GM21423 (cell line): Measurements from ENCODE around the gene NRXN3.

Experiments used
- ATAC-seq: cut with Tn5 transposase; IDR thresholded peaks from one replicate; pipeline ENCODE4 v1.9.1; 2021; ENCODE audit warnings: mild to moderate bottlenecking, moderate library complexity; ENCODE audit not compliant: unreplicated experiment

The NRXN3 gene

DNA sequence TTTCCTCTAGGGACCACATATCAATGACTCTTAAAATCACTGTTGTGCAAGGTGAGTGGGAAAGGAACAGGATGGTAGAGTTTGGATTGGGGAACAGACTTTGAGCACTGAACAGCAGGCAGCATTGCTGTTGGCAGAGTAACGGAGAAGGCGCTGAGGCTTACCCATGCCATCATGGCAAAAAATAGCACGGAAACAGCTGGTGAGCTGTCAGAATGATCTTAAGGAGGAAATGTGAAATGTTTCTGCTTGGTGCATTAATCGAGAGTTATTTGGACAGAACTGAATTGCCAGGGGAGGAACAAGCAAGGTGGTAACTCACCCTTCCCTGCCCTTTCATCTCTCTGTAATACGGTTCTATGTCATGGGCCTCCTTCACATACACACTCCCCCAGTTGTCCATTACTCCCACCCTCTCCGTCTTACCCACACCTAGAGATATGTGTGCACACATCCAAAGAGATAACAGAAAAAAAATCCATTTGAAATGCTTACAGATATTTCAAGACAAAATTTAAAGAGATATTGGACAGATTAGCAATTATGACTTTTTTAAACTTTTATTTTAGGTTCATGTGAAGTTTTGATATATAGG lies 1468.6 kb downstream of the NRXN3 start:
- no peak for ATAC-seq

DNA sequence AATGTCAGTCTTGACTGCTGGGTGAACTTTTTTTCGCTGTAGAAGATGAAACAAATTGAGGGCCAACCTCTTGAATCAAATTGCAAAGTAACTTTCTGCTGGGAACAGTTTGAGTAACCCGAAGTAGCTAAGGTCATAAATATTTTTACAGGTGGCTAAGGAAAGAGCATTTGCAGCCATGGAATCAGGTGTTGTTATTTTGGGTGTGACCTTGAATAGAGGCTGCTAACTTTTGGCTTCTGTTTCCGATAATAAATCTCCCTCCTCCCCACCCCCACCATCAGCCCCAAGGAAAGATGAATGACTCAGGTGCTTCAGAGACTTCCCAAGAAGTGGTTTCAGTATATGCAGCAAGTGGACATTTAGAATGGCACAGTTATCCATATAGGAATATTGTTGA lies 1469.4 kb downstream of the NRXN3 start:
- ATAC-seq = no peak

GRCh38 chr14:79641371-79641770 lies 1471.2 kb downstream of the NRXN3 start:
- no peak for ATAC-seq

DNA sequence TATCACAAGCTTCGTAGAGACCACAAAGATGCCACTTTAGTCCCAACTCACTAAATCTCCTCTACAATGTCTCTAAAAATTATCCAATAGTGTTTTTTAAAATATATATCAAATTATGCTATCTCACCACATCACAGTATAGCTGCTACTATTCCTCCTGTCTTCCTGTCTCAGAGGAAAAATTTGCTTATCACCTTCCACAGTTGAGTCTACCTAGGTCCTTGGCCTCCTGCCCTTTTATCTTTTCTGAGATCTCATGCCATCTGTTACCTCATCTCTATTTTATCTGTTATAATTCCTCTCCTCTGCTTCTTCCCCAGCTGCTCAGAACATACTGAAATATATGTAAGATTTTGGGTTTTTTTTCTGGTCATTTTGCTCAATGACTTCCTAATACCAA lies 1473.0 kb downstream of the NRXN3 start:
- no peak for ATAC-seq

- no peak for ATAC-seq
Observed at GRCh38 chr14:79645753-79646362, 1475.7 kb downstream of the NRXN3 start.

- ATAC-seq = no peak
Observed at GRCh38 chr14:79649856-79650255, 1479.7 kb downstream of the NRXN3 start.

- ATAC-seq = no peak
Observed at GRCh38 chr14:79652513-79653307, 1482.5 kb downstream of the NRXN3 start.

- ATAC-seq = no peak
Observed at GRCh38 chr14:79656056-79656455, 1485.9 kb downstream of the NRXN3 start.

GRCh38 chr14:79656496-79656895 lies 1486.3 kb downstream of the NRXN3 start:
- ATAC-seq = no peak

- ATAC-seq = no peak
Observed at GRCh38 chr14:79658221-79658620, 1488.0 kb downstream of the NRXN3 start.

- ATAC-seq = no peak
Observed at GRCh38 chr14:79658769-79659168, 1488.6 kb downstream of the NRXN3 start.

DNA sequence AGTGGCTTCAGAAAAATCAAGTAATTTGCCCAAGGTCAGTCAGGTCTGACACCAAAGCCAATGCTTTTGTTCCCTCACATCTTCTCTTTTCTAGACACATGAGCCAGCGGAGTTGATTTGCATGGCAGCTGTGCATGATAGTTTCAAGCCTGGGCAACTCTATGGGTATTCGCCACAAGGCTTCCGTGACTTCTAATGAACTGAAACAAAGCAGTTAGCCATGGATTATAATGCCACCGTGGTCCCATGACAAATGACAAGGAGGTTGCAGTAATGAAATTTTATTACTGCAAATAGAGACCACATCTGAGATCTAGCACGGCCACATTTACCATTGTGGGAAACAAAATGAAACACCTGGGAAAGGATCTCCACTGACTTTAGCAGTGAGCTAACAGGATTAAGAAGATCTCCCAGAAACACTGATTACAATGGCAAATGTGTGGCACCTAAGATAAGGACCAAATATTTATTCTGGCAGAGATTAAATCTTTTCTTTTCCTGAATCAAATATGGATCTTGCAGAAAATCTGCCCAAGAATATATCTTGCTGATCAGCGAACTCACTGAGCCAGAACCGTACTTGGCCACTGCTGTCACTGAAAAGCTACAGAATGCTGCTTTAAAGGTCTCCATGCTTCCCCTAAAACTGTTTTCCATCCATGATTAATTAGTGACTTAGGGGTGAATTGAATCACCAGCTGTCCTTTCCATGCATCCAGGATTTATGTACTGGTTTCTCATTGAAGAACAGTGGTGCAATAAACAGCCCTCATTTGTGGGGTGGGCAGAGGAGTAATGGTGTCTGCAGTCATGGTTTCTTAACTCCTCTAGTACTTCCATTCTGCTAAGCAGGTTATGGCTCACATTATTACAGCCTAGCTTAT lies 1490.1 kb downstream of the NRXN3 start:
- ATAC-seq = no peak

- no peak for ATAC-seq
Observed at GRCh38 chr14:79661752-79662151, 1491.6 kb downstream of the NRXN3 start.

GRCh38 chr14:79663453-79663852 lies 1493.3 kb downstream of the NRXN3 start:
- no peak for ATAC-seq

DNA sequence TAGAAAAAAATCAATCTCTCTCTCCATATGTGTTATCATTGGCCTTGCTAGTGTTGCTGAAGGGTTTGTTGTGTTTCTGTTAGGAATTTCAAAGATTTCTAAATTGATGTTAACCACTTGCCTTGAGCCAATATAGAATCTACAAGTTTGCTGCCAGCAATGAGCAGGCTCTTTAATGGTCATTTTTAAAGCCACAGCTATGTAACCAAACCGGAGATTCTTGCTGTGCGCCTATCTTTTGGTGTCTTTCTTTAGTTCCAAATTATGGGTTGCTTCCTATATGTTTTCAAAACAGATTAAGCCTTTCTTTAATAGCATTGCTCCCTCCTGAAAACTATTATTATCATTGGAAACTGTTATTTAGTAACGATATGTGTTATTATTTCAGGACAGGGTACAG lies 1495.4 kb downstream of the NRXN3 start:
- ATAC-seq = no peak

GRCh38 chr14:79668951-79669350 lies 1498.8 kb downstream of the NRXN3 start:
- ATAC-seq = no peak

DNA sequence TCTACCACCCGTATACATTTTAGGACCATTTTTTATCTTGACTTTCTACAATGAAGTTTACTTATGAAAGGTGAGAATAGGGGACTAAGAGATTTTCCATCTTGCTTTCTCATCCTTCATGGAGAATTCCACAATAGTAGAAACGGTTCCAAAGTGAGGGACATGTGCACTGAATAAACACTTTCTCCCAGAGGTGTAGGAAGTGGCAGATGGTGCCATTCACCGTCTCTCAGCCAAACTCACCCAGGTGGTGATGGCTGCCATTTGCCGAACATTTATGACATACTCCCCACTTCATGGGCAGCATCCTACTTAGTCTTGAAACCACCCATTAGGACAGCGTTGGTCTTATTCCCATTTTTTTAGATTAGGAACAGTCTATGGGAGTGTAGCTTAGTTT lies 1500.6 kb downstream of the NRXN3 start:
- no peak for ATAC-seq

GRCh38 chr14:79680087-79680486 lies 1509.9 kb downstream of the NRXN3 start:
- ATAC-seq = no peak

DNA sequence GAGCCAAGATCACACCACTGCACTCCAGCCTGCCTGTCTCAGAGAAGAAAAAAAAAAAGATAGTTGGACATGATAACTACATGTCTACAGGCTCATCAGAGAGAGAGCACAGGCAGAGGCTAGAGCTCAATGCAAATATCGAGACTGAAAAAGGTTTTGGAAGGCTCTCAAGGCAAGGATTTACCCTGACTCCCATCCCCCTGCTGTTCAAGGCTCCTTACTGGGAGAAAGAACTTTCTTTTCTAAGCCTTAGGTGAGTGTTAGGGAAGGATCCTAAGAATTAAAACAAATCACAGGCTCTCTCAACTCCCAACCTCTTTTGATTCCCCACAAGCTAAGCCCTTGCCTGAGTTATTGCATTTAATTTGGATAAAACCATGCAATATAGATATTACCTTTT lies 1516.0 kb downstream of the NRXN3 start:
- ATAC-seq = no peak

DNA sequence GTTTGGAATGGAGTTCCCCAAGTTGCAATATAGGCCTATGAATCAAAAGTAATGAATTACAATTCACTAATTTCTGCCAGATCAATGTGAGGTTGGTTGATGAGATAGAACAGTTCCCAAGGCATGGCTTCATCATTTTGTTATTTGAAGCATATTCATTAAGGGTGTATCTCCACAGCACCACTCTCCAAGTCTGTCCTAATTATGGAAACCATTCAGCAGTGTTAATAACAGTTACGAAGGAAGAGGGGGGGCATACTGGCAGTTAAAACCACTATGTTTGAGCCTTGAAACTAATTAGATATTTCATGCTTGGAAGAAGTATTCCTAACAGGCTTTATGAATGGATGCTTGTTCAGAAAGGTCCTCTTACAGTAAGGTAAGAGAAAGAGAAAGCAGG lies 1520.8 kb downstream of the NRXN3 start:
- no peak for ATAC-seq

- no peak for ATAC-seq
Observed at GRCh38 chr14:79693935-79694334, 1523.8 kb downstream of the NRXN3 start.
